ENCODE measurements around the gene BRD4.

BRD4 gene

GRCh38 chr19:15187026-15188007 is 145.0 kb downstream of the BRD4 start:
- no peak for DNase-seq

Measured in CD4-positive, alpha-beta T cell treated with Interleukin-17A for 1 hour (primary cell).